Colonic mucosa (tissue), 4 donors: ENCODE measurements around the gene PEX5. TPM values are rescaled to one million over a fixed set of nuclear protein-coding genes. Genes with fewer than 3 reads are reported as not detected.

Experiments
- DNase-seq: peaks from one replicate; pipeline ENCODE4 v3.0.0-alpha.2; 2020
- H3K27ac ChIP-seq: fragments of 200-600 bp; one replicate; pipeline ENCODE4 v1.8.0; 2021
- H3K27me3 ChIP-seq: fragments of 200-600 bp; one replicate; pipeline ENCODE4 v1.8.0; 2021
- H3K36me3 ChIP-seq: fragments of 200-600 bp; one replicate; pipeline ENCODE4 v1.8.0; 2021
- H3K4me1 ChIP-seq: fragments of 200-600 bp; one replicate; pipeline ENCODE4 v1.8.0; 2021; ENCODE audit warnings: mild to moderate bottlenecking
- H3K4me3 ChIP-seq: fragments of 200-600 bp; one replicate; pipeline ENCODE4 v1.8.0; 2021
- H3K9ac ChIP-seq, 2 donors: one replicate each; pipeline ENCODE4 v1.7.0; 2013; ENCODE audit warnings: control low read depth in 2 of 2, low read depth in 2 of 2, low read length in 2 of 2
- H3K9me3 ChIP-seq: fragments of 200-600 bp; one replicate; pipeline ENCODE4 v1.8.0; 2021
- CTCF ChIP-seq: fragments of 200-600 bp; IDR thresholded peaks from one replicate; pipeline ENCODE4 v1.8.0; 2022; ENCODE audit warnings: antibody characterized with exemption, mild to moderate bottlenecking
- intact Hi-C: fragments of 100-400 bp; cut with DNase I; formaldehyde crosslinking; loops from one replicate; pipeline ENCODE4 v1.14.1; 2022
- total RNA-seq, 2 donors: library from RNA; stranded (reverse); fragmentation: NEBNext Ultra II Directional in 1 of 2; extraction: Animal tissue kit (Norgen Biotek cat#: 25700) in 1 of 2; gene quantifications; one replicate each; pipeline ENCODE4 v1.2.1, GENCODE V29; 2021
- donor health status: healthy.
- donor health status: DM: no; HTN: no; CAD: no.
- donor health status: DM: no; HTN: no; CAD: no.

The PEX5 gene
- total RNA-seq, 2 donors from 2014 or later, result 31.4 to 35.4 TPM

DNA sequence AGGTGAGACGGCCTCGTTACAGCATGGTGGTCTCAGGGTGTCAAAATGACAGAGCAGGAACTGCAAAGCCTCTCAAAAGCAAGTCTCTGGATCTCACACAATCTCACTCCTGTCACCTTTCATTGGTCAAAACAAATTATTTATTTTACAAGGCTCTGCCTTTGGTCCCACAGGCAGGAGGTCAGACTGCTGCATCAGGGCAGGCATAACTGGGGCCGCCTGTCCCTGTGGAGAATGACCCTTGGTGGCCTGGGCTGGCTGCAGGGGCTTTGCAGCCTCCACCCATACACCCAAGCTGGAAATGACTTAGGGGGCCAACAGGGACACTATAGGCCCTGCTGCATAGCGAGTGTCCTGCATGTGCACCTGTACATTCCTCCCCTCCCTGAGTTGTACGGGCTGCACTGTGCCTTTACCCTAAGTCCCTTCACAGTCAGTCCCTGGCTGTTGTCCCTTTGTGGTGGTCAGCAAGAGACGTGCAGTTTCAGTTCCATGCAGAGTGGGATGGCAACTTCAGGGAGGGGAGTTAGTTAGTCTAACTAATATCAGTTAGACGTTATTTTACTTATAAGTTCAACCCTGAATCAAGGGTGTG, 28.1 kb downstream of the PEX5 start:
- H3K27me3 ChIP-seq, result no peaks in the 10 kb centered on the region
- intact Hi-C loops, result no loop called here
- DNase-seq, result no peak

DNA sequence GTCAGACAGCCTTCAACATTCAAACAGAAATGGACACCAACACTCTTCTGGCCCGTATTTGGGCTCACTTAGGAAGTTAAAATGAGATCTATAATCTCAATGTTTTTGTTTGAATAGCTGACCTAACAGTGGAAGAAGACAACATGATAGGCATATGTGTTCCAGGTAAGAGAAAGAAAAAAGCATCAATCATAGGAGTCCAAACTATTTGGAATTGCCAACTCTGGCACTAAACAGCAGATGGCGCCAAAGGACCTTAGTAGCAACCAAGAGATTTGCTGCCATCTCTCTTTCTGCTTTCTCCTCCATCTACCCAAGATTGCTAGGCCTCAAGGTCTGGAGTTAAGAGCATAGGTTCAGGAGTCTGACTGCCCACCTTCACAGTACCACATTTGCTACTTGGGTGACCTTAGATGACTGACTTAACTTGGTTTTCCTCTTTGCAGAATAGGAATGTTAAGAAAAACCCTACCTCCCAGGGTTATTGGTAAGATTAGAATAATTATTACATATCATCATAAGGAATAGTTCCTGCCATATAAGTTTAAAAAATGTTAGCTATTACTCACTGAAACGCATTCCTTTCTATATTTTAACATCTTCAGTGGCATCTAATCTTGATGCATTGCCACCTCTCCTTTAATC, 30.2 kb downstream of the PEX5 start:
- Histone ChIP-seq H3K27ac (no peak overlapping the region), H3K4me1 (no peaks in the 10 kb centered on the region), H3K9ac (no peak overlapping the region), H3K36me3 (no peaks in the 10 kb centered on the region), H3K4me3 (no peak overlapping the region), H3K27me3 (no peaks in the 10 kb centered on the region), H3K9me3 (no peaks in the 10 kb centered on the region)
- peak; percentile 77 for TF ChIP-seq CTCF
- DNase-seq, result peak; percentile 70
- intact Hi-C loops, result loop anchor here (2.0 to 5.0 kb wide), 2 partner anchors 238 to 419 kb away; no protein-coding TSS in a partner anchor

More for the DNA sequence above, 28.1 kb downstream of the PEX5 start:
- Histone ChIP-seq H3K4me3 (no peak overlapping the region), H3K27ac (no peak overlapping the region), H3K9ac (no peak overlapping the region), H3K4me1 (no peaks in the 10 kb centered on the region), H3K36me3 (no peaks in the 10 kb centered on the region), H3K9me3 (no peaks in the 10 kb centered on the region)
- TF ChIP-seq CTCF, result no peak

- TF ChIP-seq CTCF, result no peak
- Histone ChIP-seq H3K36me3 (no peaks in the 10 kb centered on the region), H3K9me3 (no peaks in the 10 kb centered on the region), H3K9ac (no peak overlapping the region), H3K27me3 (no peaks in the 10 kb centered on the region), H3K27ac (no peak overlapping the region), H3K4me1 (no peaks in the 10 kb centered on the region), H3K4me3 (no peak overlapping the region)
- no peak for DNase-seq
- intact Hi-C loops, result loop anchor here (2.0 to 5.0 kb wide), 2 partner anchors 236 to 417 kb away; no protein-coding TSS in a partner anchor
Measured at GRCh38 chr12:7221486-7221885, 32.0 kb downstream of the PEX5 start.

DNA sequence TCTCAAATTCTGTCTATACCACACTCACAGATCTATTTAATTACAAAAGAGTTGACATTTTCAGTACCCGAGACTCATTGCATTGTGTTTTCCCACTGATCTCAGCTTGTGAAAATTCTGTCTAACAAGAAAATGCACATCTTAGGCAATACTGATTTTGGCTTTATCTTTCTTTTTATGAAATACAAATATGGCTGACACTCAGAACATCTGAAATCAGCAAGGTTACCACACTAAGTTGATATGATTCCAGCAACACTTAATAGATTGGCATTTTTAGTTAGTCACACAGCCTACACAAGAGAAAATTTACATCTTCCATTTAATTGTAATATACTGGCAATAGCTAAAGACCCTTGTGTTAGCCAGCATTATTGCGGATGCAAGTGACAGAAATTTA, 40.3 kb downstream of the PEX5 start:
- Histone ChIP-seq H3K27me3 (no peaks in the 10 kb centered on the region), H3K4me3 (no peak overlapping the region), H3K36me3 (no peaks in the 10 kb centered on the region), H3K9ac (no peak overlapping the region), H3K27ac (no peak overlapping the region), H3K4me1 (no peaks in the 10 kb centered on the region), H3K9me3 (no peaks in the 10 kb centered on the region)
- intact Hi-C loops, result no loop called here
- no peak for DNase-seq
- no peak for TF ChIP-seq CTCF

DNA sequence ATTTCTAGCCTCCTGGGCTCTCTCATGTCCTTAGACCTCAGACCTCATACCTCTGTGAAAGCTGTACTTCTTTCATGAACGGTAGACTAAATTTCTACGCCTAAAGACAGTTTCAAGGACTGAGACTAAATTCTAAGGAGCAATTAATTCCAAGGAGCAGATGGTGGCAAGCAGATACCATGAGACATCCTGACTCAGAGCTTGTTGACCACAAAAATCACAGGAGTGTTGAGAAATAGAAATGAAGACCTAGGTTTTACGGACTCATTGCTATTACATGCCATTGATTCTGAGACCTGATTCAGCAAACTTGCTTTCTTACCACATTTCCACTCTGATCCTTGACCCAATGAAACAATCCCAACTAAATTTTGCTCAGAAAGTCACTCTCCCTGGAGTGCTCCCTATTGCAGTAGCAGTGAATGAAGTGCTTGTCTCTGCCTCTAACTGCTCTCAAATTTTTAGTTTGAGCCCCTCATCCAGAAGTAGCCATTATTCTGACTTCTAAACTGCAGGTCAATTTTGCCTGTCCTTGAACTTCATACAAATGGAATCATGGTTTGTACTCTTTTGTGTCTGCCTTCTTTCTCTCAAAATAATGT, 52.0 kb downstream of the PEX5 start:
- no peaks in the 10 kb centered on the region for H3K9me3 ChIP-seq
- H3K4me3 ChIP-seq, result no peak overlapping the region
- no peaks in the 10 kb centered on the region for H3K4me1 ChIP-seq
- TF ChIP-seq CTCF, result no peak
- H3K9ac ChIP-seq, result no peak overlapping the region
- no peak overlapping the region for H3K27ac ChIP-seq
- intact Hi-C loops, result no loop called here
- no peaks in the 10 kb centered on the region for H3K27me3 ChIP-seq
- H3K36me3 ChIP-seq, result no peaks in the 10 kb centered on the region
- no peak for DNase-seq
